HG02973 (cell line): ENCODE data around the gene ABCB9.

ENCODE experiments used
- ATAC-seq: cut with Tn5 transposase; IDR thresholded peaks from one replicate; pipeline ENCODE4 v1.9.1; 2021; ENCODE audit warnings: moderate library complexity; ENCODE audit not compliant: unreplicated experiment

Gene ABCB9

GRCh38 chr12:122994781-122995502 lies 28.7 kb upstream of the ABCB9 start:
- ATAC-seq, result no peak

GRCh38 chr12:122994140-122994675 lies 27.9 kb upstream of the ABCB9 start:
- no peak for ATAC-seq

- ATAC-seq, result no peak
Observed at GRCh38 chr12:122992386-122992785, 26.1 kb upstream of the ABCB9 start.

DNA sequence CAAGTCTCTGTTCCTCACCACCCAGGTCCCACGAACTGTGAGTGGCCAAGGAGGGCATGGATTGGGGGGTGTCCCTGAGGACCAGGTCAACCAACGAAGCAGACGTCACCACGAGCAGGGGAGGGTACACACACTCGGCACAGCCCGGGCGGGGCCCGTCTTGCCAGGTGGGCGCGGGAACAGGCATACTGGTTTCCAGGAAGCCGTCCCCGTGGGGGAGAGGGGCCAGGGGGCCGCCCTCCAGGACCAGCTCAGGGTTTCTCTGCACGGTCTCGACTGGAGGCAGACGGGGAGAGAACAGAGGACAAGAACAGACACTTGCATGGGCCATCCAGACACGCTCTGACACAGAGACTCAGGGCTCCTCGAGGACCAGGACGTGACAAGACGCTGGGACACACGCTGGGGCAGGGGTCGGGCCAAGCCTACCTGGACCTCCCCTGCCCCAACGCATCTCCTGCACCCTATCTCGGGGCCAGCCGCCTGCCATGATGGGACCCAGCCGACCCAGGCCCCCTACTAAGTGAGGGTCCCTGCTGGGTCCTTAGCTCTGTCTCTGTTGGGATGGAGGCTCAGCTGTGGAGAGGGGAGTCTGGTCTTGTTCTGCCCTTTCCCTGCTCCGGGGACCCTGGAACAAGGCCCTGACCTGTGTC lies 25.5 kb upstream of the ABCB9 start:
- ATAC-seq, result no peak

DNA sequence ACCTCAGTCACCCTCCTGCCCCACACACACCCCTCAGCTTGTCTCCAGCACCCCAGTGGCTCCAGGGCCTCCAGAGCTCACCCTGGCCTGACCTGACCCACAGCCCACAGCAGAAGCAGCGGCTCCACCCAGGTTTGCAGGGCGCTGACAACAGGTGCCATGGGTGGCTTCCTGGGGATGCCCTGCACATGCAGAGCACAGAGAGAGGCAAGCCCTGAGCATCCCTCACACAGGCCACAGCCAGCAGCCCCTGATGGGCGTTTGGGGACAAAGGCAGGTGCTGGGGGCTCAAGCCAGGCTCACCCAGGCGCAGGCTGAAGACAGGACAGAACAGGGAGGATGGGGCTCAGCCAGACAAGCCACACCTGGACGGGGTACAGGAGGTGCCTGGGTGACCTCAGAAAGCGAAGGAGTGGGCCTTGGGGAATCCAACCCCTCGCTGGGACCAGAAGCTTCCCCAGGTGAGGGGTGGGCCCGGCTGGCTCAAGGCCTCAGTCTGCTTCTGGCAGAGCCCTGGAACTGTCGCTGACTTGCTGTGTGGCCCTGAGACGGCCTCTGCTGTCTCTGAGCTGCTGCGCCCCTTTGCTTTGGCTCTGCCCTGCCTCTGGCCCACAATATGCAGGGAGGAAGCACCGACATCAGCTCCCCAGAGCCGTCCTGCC lies 24.8 kb upstream of the ABCB9 start:
- no peak for ATAC-seq

DNA sequence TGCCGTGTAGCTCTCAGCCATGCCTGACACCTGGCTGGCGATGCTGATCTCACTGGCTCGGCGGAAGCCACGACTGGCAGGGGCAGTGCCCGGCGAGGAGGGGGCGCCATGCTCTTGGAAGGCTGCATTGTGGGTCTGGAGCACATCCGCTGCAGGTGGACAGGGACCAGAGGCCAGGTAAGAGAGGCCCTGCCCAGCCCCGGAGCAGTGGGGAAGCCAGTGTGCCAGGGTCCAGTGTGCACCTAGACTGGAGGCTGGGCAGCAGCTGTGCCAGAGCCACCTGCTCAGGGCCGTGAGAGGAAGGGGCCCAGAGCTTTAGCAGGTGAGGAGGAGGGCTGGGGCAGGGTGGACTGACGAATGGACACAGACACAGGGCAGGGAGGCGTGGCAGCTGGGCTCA lies 24.3 kb upstream of the ABCB9 start:
- no peak for ATAC-seq

GRCh38 chr12:122989874-122990419 lies 23.7 kb upstream of the ABCB9 start:
- ATAC-seq, result no peak

DNA sequence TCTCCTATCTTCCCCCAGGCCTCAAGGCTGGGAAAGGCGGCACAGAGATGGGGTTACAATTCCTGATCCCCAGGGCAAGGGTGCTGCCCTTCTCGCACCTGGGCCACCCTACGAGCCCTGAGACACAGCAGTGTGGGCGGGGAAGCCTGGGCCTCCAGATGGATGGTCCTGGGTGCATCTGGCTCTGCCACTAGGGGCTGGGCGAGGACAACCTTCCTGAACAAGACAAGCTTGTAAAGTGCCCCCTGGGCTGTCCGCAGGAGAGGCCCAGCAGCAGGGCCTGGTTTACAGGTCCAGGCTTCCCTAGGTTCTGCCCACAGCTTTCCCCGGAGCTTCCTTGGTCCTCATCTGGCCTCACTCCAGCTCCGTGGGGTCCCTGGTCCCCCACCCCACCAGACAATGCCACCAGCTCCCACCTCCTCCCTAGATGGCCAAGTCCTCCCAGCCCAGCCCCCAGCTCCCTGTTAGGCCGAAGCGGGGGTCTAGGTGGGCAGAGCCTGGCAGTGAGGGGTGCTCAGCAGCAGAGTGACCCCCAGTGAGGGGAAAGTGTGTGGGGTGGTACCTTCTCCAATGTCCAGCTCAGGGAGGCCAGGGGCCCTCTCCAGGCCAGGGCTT lies 23.1 kb upstream of the ABCB9 start:
- no peak for ATAC-seq

DNA sequence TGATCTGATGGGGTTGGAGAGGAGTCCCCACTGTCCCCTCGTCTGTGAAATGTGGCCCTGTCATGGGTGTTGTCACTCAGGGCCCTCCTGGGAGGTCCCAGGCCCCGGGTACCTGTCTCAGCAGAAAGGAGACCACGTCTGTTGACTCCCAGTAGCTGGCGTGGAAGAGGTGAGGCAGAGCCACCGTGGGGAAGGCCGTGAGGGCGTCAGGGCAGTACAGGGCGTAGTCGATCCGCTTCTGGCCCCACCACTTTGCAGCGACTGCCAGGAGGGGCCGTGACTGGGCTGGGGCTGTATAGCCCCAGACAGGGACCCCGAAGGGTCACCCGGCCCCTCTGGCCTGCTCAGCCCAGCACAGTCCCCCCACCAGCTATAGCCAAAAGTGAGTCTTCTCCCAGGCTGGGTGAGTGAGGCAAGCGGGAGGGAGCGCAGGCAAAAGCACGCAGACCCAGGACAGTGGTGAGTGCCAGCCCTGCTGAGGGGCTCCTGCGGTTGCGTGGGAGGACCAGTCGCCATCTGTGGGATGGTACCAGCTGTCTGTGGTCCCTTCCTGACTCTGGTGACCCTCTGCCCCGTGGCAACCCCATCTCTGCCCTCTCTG lies 22.4 kb upstream of the ABCB9 start:
- no peak for ATAC-seq

DNA sequence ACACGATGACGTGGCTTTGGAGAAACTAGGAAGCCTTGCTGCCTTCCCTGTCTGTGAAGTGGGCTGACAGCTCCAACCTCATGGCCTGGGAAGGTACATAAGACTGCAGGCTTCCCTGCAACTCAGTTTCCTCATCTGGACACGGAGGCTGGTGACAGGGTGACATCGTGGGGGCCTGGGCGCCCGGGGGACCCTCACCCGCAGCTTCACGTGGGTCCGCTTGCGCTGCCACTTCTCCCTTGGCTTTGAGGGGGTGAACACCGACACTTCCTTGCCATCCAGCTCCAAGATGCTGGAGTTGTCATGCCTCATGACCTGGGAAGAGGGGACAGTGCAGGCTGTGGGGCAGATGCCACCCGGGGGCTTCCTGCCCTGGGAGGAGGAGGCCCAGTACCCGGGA lies 21.8 kb upstream of the ABCB9 start:
- ATAC-seq, result no peak

DNA sequence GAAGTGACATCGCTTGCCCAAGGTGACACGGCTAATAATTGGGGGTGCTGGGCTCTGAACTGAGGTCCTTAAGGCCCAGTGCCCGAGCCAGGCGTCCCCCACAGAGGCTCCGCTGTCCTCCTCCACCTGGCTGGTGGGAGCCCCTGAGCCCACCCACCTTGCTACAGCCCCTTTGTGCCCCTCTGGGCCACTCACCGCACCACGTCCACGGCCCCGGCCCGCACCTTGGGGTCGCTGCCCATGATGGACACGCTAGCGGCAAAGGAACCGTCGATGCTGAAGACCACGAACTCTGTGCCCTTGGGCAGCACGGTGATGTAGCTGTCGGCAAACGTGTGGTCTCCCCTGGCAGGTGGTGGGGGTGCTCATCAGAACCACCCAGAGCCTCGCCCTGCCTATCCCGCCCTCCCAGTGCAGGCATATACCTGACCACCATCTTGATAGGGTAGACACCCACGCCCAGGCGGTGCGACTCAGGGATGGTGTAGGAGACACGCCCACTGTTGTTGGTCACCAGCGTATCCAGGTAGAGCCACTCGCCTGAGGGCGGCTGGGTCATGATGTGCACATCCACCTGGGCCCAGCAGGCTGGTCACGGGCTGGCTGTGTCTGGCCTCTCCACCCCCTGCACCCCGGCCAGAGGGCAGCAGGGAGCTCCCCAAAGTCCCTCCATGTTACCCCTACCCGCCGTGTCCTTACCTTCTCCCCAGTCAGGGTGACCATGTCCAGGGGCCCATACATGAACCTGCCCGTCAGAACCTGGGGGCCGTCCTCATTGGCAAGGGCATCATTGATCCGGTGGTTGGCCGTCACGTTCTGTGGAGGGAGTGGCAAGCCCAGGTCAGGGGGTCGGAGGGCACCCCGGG lies 21.1 kb upstream of the ABCB9 start:
- no peak for ATAC-seq

GRCh38 chr12:122986258-122986871 lies 20.1 kb upstream of the ABCB9 start:
- ATAC-seq, result no peak

GRCh38 chr12:122985338-122986257 lies 19.3 kb upstream of the ABCB9 start:
- no peak for ATAC-seq

DNA sequence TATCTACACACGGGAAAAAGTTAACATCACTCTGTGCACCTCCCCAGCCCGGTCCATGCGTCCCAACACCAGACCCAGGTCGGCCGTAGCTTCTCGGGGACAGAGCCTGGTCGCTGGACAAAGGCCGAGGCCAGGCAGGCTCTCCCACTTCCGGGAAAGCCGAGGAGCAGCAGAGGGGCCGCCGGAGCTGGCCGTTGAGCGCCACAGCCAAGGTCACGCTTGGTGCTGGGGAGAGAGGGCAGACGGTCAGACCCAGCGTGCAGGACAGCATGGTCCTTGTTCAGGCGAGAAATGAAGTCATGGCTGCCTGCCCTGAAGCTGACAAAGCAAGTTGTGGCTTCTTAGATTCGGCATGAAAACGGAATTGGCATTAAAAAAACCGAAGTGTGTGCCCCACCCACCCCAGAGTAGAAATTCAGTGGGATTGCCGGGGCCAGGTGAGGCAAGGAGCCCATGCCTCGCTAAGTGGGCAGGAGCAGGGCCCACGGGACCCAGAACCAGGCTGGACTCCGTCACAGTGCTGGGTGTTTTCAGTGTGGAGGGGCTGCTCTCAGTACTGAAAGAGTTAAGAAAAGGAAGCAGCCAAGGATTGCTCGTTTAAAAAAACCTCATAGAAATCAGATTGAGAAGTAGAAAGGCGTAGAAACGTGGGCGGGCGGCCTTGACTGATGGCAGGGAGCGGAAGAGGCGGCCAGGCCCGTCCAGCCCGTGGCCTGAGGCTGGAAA lies 18.5 kb upstream of the ABCB9 start:
- ATAC-seq, result no peak

DNA sequence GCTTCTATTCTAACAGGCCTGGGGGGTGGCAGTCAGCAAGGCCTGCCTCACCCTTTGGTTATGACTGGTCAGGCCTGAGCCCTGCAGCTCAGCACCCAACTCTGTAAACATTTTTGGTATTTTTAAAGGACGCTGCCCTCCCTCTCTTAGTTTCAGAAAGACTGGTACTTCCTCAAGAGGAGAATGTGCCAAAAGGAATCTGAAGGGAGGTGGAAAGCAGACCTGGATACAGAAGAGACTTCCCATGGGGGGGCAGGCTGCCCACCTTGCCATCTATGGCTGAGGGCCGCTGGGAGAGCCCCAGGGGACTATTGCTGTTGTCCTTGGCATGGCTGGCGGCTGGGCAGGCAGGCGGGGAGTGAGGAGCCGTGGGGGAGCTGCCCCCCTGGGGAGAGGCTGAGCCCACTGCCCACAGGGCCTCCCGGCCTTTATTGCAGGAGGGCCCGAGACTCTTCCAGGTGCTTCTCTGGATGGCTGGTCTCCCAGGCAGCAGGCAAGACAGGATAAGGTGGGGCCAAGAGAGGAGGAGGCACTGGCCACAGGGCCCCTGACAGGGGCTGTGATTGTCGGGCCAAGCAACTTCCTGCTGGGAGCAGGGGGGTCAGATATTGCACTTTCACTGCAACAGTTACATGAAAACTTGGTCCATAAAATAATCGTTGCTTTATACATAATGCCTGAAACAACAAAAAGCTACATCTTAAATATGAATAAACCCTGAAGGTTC lies 17.7 kb upstream of the ABCB9 start:
- no peak for ATAC-seq

DNA sequence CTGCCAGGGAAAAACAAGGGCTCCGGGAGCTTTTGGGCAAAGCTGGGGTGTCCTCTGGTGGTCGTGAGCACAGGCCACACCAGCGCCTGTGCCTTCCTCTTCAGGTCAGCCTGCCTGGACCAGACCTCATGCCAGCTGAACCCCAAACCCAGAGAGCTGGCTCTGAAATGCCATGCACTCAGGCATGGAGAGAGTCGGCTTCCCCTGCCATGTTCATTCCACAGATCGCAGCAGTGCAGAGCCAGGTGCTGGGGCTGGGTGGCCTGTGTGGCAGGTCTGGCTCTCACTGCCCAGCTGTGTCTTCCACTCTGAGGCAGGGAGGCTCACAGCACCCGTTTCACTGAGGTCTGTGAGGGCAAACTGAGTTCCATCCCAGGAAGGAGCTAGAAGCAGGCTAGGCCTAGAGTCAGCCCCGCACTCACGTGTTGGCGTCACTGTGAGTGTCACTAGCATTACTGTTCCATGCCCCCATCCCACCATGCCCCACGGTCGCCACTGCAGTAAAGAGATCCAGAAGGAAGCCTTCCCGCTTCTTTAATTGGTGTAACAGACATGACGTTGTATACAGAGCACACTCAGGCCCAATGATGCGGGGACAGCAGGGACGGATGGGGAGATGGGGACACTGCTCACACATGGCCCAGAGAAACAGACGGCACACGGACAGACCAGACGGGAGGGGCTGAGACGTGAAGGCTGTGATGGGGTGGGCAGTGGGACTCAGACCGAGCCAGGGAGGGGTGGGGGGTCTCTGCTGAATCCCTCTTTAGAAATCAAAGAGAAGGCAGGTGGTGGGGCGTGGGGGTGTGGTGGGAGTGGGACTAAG lies 16.9 kb upstream of the ABCB9 start:
- ATAC-seq, result no peak
